ENCODE measurements around the gene SLC25A18.

SLC25A18 gene

DNA sequence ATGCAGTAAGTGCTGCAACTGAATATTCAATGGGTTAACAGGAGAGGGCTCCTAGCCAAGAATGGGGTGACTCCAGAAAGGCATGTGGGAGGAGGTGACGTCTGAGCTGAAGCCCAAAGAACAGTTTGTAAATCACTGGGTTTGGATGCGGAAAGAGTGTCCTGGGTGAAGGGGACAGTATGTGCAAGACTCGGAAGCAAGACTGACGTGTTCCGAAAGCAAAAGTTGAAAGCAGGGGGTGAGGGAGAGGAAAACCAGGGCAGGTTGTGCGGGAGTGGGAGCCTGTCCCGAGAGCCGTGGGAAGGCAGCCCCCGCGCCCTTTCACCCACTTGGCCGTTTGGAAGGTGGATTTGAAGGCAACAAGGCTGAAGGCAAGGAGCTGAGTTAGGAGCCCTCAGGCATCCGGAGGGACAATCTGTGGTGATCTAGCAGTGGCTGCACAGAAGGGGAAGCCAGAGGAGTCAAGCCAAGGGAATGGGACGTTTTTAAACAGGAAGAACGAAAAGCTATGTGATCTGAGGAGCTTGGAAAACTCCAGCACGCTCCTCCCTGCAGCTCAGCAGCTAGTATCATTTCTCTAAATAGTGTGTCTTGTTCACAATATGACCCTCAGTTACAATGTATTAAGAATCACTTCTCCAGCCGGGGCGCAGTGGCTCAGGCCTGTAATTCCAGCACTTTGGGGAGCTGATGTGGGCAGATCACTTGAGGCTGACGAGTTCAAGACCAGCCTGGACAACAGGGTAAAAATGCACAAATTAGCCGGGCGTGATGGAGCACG, 7.7 kb downstream of the SLC25A18 start:
- Histone ChIP-seq H3K4me1 (ENCODE audit: control insufficient read depth, insufficient read depth, low read length) (peaks cover 21% of the 10 kb centered on the region), H3K36me3 (ENCODE audit: control insufficient read depth in 2 of 2, insufficient read depth in 2 of 2, low read length in 2 of 2) (no peaks in the 10 kb centered on the region), H3K27me3 (ENCODE audit: control insufficient read depth in 1 of 2, insufficient read depth in 2 of 2, low read length in 2 of 2) (no peaks in the 10 kb centered on the region), H3K9ac (ENCODE audit: low read length in 2 of 2) (peak overlapping the region; percentile 77 to 94), H3K4me3 (ENCODE audit: low read length in 2 of 2) (peak overlapping the region; percentile 71 to 78), H3K9me3 (ENCODE audit: control insufficient read depth in 2 of 2, low read length in 2 of 2) (no peaks in the 10 kb centered on the region), H3K27ac (ENCODE audit: low read length) (peak overlapping the region; percentile 95)

DNA sequence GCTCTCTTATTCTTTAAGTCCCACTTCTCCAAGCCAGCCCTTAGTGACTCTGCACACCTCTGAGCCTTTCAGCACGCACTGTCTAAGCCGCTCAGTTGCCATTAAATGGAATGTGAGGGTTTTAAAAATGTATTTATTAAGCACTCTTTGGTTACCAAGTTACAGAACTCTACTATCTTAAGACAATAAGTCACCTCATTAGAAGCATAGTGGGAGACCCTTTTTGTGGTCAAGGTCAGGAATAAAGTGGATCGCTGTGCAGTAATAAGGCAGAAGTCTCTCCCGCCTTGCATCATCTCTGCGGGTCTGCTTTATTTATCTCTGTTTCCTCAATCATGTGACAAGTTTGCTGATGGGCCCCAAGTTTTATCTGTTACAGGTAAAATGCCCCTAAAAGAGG, 11.9 kb downstream of the SLC25A18 start:
- Histone ChIP-seq H3K27me3 (ENCODE audit: control insufficient read depth in 1 of 2, insufficient read depth in 2 of 2, low read length in 2 of 2) (no peaks in the 10 kb centered on the region), H3K36me3 (ENCODE audit: control insufficient read depth in 2 of 2, insufficient read depth in 2 of 2, low read length in 2 of 2) (no peaks in the 10 kb centered on the region), H3K27ac (ENCODE audit: low read length) (no peak overlapping the region), H3K4me1 (ENCODE audit: control insufficient read depth, insufficient read depth, low read length) (peaks cover 12% of the 10 kb centered on the region), H3K9me3 (ENCODE audit: control insufficient read depth in 2 of 2, low read length in 2 of 2) (no peaks in the 10 kb centered on the region), H3K9ac (ENCODE audit: low read length in 2 of 2) (no peak overlapping the region), H3K4me3 (ENCODE audit: low read length in 2 of 2) (no peak overlapping the region)

DNA sequence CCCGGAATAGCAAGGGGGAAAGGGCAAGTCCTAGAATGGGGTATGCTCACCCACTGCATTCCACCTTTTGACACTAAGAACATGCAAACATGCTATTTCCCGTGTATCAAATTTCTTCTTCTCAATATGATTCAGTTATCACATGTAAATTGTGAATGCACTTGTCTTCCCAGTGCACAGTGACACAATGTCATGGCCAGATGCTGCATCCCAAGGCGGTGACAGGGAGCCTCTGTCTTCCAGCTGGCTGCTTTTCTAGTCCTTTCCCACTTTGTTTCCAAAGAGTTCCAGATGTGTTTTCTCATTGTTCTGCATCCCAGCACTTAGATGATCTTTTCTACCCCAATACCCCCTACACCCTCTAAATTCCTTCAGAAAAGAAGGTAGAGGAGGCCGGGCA, 12.4 kb downstream of the SLC25A18 start:
- Histone ChIP-seq H3K4me3 (ENCODE audit: low read length in 2 of 2) (no peak overlapping the region), H3K4me1 (ENCODE audit: control insufficient read depth, insufficient read depth, low read length) (peaks cover 7% of the 10 kb centered on the region), H3K9me3 (ENCODE audit: control insufficient read depth in 2 of 2, low read length in 2 of 2) (no peaks in the 10 kb centered on the region), H3K36me3 (ENCODE audit: control insufficient read depth in 2 of 2, insufficient read depth in 2 of 2, low read length in 2 of 2) (no peaks in the 10 kb centered on the region), H3K9ac (ENCODE audit: low read length in 2 of 2) (no peak overlapping the region), H3K27ac (ENCODE audit: low read length) (no peak overlapping the region), H3K27me3 (ENCODE audit: control insufficient read depth in 1 of 2, insufficient read depth in 2 of 2, low read length in 2 of 2) (no peaks in the 10 kb centered on the region)

- H3K4me1 ChIP-seq (ENCODE audit: control insufficient read depth, insufficient read depth, low read length) = peaks cover 2% of the 10 kb centered on the region
- no peaks in the 10 kb centered on the region for H3K9me3 ChIP-seq (ENCODE audit: control insufficient read depth in 2 of 2, low read length in 2 of 2)
- H3K27me3 ChIP-seq (ENCODE audit: control insufficient read depth in 1 of 2, insufficient read depth in 2 of 2, low read length in 2 of 2) = peaks cover 0 to 2% of the 10 kb centered on the region in 2 donors
- no peak overlapping the region for H3K9ac ChIP-seq (ENCODE audit: low read length in 2 of 2)
- H3K27ac ChIP-seq (ENCODE audit: low read length) = no peak overlapping the region
- no peak overlapping the region for H3K4me3 ChIP-seq (ENCODE audit: low read length in 2 of 2)
- no peaks in the 10 kb centered on the region for H3K36me3 ChIP-seq (ENCODE audit: control insufficient read depth in 2 of 2, insufficient read depth in 2 of 2, low read length in 2 of 2)
Observed at GRCh38 chr22:17576470-17576869, 13.2 kb downstream of the SLC25A18 start.

DNA sequence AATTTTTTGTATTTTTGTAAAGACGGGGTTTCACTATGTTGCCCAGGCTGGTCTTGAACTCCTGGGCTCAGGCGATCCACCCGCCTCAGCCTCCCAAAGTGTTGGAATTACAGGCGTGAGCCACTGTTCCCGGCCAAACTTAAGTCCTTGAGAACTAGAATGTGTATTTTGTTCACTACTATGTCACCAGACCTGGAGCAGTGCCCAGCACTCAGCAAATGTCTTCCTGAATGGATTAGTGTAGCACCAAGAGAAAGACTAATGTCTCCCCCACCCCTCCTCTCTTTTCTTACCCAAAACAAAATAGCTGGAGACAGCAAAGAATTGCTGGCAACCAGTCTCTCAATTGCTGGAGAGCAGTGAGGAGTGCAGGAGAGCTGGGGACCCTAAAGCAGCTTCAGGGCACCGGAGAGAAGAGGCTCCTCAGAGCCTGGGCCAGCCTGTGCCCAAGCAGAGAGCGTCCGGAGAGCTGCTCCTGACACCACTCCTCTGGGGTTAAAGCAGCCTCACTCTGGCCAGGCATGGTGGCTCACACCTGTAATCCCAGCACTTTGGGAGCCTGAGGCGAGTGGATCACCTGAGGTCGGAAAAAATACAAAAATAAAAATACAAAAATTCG, 14.9 kb downstream of the SLC25A18 start:
- Histone ChIP-seq H3K9ac (ENCODE audit: low read length in 2 of 2) (no peak overlapping the region), H3K27ac (ENCODE audit: low read length) (no peak overlapping the region), H3K27me3 (ENCODE audit: control insufficient read depth in 1 of 2, insufficient read depth in 2 of 2, low read length in 2 of 2) (peaks cover 0 to 2% of the 10 kb centered on the region in 2 donors), H3K4me1 (ENCODE audit: control insufficient read depth, insufficient read depth, low read length) (no peaks in the 10 kb centered on the region), H3K9me3 (ENCODE audit: control insufficient read depth in 2 of 2, low read length in 2 of 2) (no peaks in the 10 kb centered on the region), H3K36me3 (ENCODE audit: control insufficient read depth in 2 of 2, insufficient read depth in 2 of 2, low read length in 2 of 2) (no peaks in the 10 kb centered on the region), H3K4me3 (ENCODE audit: low read length in 2 of 2) (no peak overlapping the region)

GRCh38 chr22:17579535-17579981, 16.3 kb downstream of the SLC25A18 start:
- no peaks in the 10 kb centered on the region for H3K4me1 ChIP-seq (ENCODE audit: control insufficient read depth, insufficient read depth, low read length)
- H3K9ac ChIP-seq (ENCODE audit: low read length in 2 of 2) = no peak overlapping the region
- peaks cover 0 to 2% of the 10 kb centered on the region in 2 donors for H3K27me3 ChIP-seq (ENCODE audit: control insufficient read depth in 1 of 2, insufficient read depth in 2 of 2, low read length in 2 of 2)
- no peaks in the 10 kb centered on the region for H3K36me3 ChIP-seq (ENCODE audit: control insufficient read depth in 2 of 2, insufficient read depth in 2 of 2, low read length in 2 of 2)
- H3K27ac ChIP-seq (ENCODE audit: low read length) = no peak overlapping the region
- no peaks in the 10 kb centered on the region for H3K9me3 ChIP-seq (ENCODE audit: control insufficient read depth in 2 of 2, low read length in 2 of 2)
- no peak overlapping the region for H3K4me3 ChIP-seq (ENCODE audit: low read length in 2 of 2)

GRCh38 chr22:17580441-17581031, 17.2 kb downstream of the SLC25A18 start:
- no peak overlapping the region for H3K27ac ChIP-seq (ENCODE audit: low read length)

GRCh38 chr22:17581056-17581455, 17.8 kb downstream of the SLC25A18 start:
- no peaks in the 10 kb centered on the region for H3K36me3 ChIP-seq (ENCODE audit: control insufficient read depth in 2 of 2, insufficient read depth in 2 of 2, low read length in 2 of 2)
- no peak overlapping the region for H3K4me3 ChIP-seq (ENCODE audit: low read length in 2 of 2)
- no peak overlapping the region for H3K27ac ChIP-seq (ENCODE audit: low read length)
- no peaks in the 10 kb centered on the region for H3K9me3 ChIP-seq (ENCODE audit: control insufficient read depth in 2 of 2, low read length in 2 of 2)
- peaks cover 0 to 2% of the 10 kb centered on the region in 2 donors for H3K27me3 ChIP-seq (ENCODE audit: control insufficient read depth in 1 of 2, insufficient read depth in 2 of 2, low read length in 2 of 2)
- no peak overlapping the region for H3K9ac ChIP-seq (ENCODE audit: low read length in 2 of 2)
- H3K4me1 ChIP-seq (ENCODE audit: control insufficient read depth, insufficient read depth, low read length) = no peaks in the 10 kb centered on the region

More at GRCh38 chr22:17580441-17581031, 17.2 kb downstream of the SLC25A18 start:
- Histone ChIP-seq H3K27me3 (ENCODE audit: control insufficient read depth in 1 of 2, insufficient read depth in 2 of 2, low read length in 2 of 2) (peaks cover 0 to 2% of the 10 kb centered on the region in 2 donors), H3K4me1 (ENCODE audit: control insufficient read depth, insufficient read depth, low read length) (no peaks in the 10 kb centered on the region), H3K4me3 (ENCODE audit: low read length in 2 of 2) (no peak overlapping the region), H3K9me3 (ENCODE audit: control insufficient read depth in 2 of 2, low read length in 2 of 2) (no peaks in the 10 kb centered on the region), H3K36me3 (ENCODE audit: control insufficient read depth in 2 of 2, insufficient read depth in 2 of 2, low read length in 2 of 2) (no peaks in the 10 kb centered on the region), H3K9ac (ENCODE audit: low read length in 2 of 2) (no peak overlapping the region)

DNA sequence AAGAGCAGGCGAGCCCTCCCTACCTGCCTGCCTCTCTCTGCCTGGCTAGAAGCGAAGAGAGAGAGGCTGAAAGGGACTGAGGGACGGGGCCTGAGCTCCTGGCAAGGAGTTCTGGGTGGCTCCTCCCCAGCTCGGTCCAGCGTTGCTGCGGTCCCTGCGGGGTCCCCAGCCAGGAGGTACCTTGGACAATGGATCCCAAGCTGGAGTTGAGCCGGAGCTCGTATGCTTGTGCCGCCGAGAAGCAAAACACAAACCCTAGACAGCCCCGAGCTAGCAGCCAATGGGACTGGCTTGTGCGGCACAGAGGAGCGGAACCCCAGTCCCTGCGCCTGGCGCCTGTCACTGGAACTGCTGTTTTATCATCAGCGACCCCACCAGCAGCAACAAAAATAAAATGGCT, 18.3 kb downstream of the SLC25A18 start:
- Histone ChIP-seq H3K4me3 (ENCODE audit: low read length in 2 of 2) (no peak overlapping the region), H3K36me3 (ENCODE audit: control insufficient read depth in 2 of 2, insufficient read depth in 2 of 2, low read length in 2 of 2) (no peaks in the 10 kb centered on the region), H3K9ac (ENCODE audit: low read length in 2 of 2) (no peak overlapping the region), H3K27me3 (ENCODE audit: control insufficient read depth in 1 of 2, insufficient read depth in 2 of 2, low read length in 2 of 2) (peaks cover 0 to 2% of the 10 kb centered on the region in 2 donors), H3K4me1 (ENCODE audit: control insufficient read depth, insufficient read depth, low read length) (no peaks in the 10 kb centered on the region), H3K9me3 (ENCODE audit: control insufficient read depth in 2 of 2, low read length in 2 of 2) (no peaks in the 10 kb centered on the region), H3K27ac (ENCODE audit: low read length) (no peak overlapping the region)

DNA sequence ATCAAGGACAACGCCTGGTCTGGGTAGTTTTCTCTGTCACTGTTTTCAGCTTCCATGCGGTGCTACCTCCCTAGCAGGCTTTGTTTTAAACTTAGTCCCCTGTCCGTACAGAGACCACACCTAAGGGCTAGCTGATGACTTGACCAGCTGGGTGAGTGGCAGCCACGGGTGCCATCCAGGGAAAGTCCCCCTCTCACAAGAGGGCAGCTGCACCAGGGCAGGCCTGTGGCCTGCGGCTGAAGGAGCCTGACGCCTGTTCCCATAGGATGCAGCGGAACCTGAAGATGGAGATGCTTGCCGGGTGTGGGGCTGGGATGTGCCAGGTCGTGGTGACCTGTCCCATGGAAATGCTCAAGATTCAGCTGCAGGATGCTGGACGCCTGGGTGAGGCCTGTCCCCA, 19.9 kb downstream of the SLC25A18 start:
- Histone ChIP-seq H3K27me3 (ENCODE audit: control insufficient read depth in 1 of 2, insufficient read depth in 2 of 2, low read length in 2 of 2) (peaks cover 0 to 2% of the 10 kb centered on the region in 2 donors), H3K36me3 (ENCODE audit: control insufficient read depth in 2 of 2, insufficient read depth in 2 of 2, low read length in 2 of 2) (no peaks in the 10 kb centered on the region), H3K27ac (ENCODE audit: low read length) (no peak overlapping the region), H3K9me3 (ENCODE audit: control insufficient read depth in 2 of 2, low read length in 2 of 2) (no peaks in the 10 kb centered on the region), H3K4me3 (ENCODE audit: low read length in 2 of 2) (no peak overlapping the region), H3K9ac (ENCODE audit: low read length in 2 of 2) (no peak overlapping the region), H3K4me1 (ENCODE audit: control insufficient read depth, insufficient read depth, low read length) (no peaks in the 10 kb centered on the region)

Measured in stomach smooth muscle (tissue), 2 donors.